DND-41 (cell line): ENCODE results near the gene HGS.

Experiments
- ATAC-seq: fragments of 200-7000 bp; cut with Tn5 transposase; 3 replicates; pipeline ENCODE4 v1.9.1; 2021; ENCODE audit warnings: low read depth; ENCODE audit not compliant: insufficient read depth
- DNase-seq: peaks from one replicate; pipeline ENCODE4 v3.0.0-alpha.2; 2020
- H2AFZ ChIP-seq: 2 replicates; pipeline ENCODE4 v1.6.0; 2012; ENCODE audit warnings: low read depth, low read length
- H3K27ac ChIP-seq: 2 replicates; pipeline ENCODE4 v1.5.1; 2012; ENCODE audit warnings: low read length, inconsistent platforms
- H3K27me3 ChIP-seq: fragments of 200-600 bp; sonication (generic); 2 replicates; pipeline ENCODE4 v1.6.0; 2012; ENCODE audit warnings: low read length, mild to moderate bottlenecking, inconsistent platforms; ENCODE audit not compliant: insufficient read depth, poor library complexity
- H3K36me3 ChIP-seq: 2 replicates; pipeline ENCODE4 v1.5.1; 2012; ENCODE audit warnings: low read length, inconsistent platforms; ENCODE audit not compliant: insufficient read depth
- H3K4me1 ChIP-seq: 2 replicates; pipeline ENCODE4 v1.5.1; 2012; ENCODE audit warnings: mild to moderate bottlenecking, low read length; ENCODE audit not compliant: insufficient read depth
- H3K4me2 ChIP-seq: 2 replicates; pipeline ENCODE4 v1.6.0; 2012; ENCODE audit warnings: mild to moderate bottlenecking, moderate library complexity, low read length, inconsistent platforms; ENCODE audit not compliant: insufficient read depth
- H3K4me3 ChIP-seq, 2 experiments: fragments of 200-600 bp in 1 of 2; shearing (Covaris generic) in 1 of 2; 2 replicates each; pipeline ENCODE4 v1.5.1; 2012 to 2016; ENCODE audit warnings: inconsistent platforms in 2 of 2, low read length in 2 of 2, mild to moderate bottlenecking in 2 of 2, low read depth in 1 of 2, moderate library complexity in 1 of 2
- H3K79me2 ChIP-seq: 2 replicates; pipeline ENCODE4 v1.6.0; 2012; ENCODE audit warnings: low read length, inconsistent platforms; ENCODE audit not compliant: insufficient read depth
- H3K9ac ChIP-seq: 2 replicates; pipeline ENCODE4 v1.6.0; 2012; ENCODE audit warnings: low read depth, mild to moderate bottlenecking, inconsistent platforms, low read length, moderate library complexity
- H3K9me3 ChIP-seq: 2 replicates; pipeline ENCODE4 v1.5.1; 2012; ENCODE audit warnings: low read length, moderate library complexity, mild to moderate bottlenecking, inconsistent platforms; ENCODE audit not compliant: insufficient read depth, severe bottlenecking
- H4K20me1 ChIP-seq: 2 replicates; pipeline ENCODE4 v1.6.0; 2012; ENCODE audit warnings: low read length; ENCODE audit not compliant: insufficient read depth
- EZH2 ChIP-seq: IDR thresholded peaks from 3 replicates; pipeline ENCODE4 v1.6.1; 2012; ENCODE audit warnings: borderline replicate concordance, low read depth, mild to moderate bottlenecking, moderate library complexity, low read length, inconsistent platforms; ENCODE audit not compliant: severe bottlenecking
- TF ChIP-seq, protein P1 (sequence below): IDR thresholded peaks from 2 replicates; pipeline ENCODE4 v1.5.1; 2012; ENCODE audit warnings: borderline replicate concordance, low read length, moderate library complexity, mild to moderate bottlenecking; ENCODE audit not compliant: poor library complexity, severe bottlenecking; ENCODE audit errors: extremely low read depth

Gene HGS

DNA sequence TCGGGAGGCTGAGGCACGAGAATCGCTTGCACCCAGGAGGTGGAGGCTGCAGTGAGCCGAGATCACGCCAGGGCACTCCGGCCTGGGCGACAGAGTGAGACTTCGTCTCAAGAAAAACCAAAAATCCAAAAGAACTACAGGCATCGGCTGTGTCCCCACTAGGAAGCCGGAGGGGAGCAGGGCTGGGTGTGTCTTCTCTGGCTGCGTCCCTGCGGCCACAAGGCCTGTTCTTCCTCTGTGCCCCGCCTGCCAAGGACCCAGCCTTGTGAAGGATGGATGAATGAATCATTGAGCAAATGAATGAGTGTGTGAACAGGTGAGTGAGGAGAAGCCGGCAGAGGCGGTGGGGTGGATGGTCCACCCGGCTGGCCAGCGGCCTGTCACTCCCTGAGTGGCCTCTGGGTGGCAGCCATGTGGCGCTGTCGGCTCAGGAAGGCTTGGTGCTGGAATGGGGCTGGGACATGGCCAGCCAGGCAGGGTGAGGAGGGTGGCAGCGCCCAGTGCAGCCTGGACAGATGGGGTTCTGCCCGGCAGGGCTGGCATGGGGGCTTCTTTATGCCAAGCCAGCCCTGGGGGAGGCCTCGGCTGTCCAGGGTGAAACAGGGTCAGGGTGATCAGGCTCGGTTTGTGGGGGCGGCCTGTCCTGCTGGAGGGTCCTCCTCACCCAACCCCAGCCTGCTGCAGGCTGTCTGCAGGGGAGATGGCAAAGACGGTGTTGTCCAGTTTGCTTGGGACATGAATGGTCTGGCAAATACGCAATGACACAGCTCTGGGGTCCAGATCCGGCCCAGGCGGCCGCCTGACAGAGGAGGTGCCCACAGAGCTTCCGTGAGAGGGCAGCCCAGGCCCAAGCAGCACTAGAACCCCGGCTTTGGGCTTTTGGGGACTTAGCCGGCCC, 49.9 kb downstream of the HGS start:
- Histone ChIP-seq H2AFZ (no peak overlapping the region), H3K9ac (no peak overlapping the region), H3K27ac (no peak overlapping the region), H3K79me2 (no peaks in the 10 kb centered on the region), H3K4me2 (no peak overlapping the region), H3K4me3 (no peak overlapping the region), H3K36me3 (no peaks in the 10 kb centered on the region), H4K20me1 (no peaks in the 10 kb centered on the region), H3K27me3 (peaks cover 14% of the 10 kb centered on the region), H3K9me3 (no peaks in the 10 kb centered on the region), H3K4me1 (peaks cover 3% of the 10 kb centered on the region; the same call in 1 of the 2 replicates)
- DNase-seq: peak; percentile 64
- TF ChIP-seq EZH2: no peak
- TF ChIP-seq, protein P1, sequence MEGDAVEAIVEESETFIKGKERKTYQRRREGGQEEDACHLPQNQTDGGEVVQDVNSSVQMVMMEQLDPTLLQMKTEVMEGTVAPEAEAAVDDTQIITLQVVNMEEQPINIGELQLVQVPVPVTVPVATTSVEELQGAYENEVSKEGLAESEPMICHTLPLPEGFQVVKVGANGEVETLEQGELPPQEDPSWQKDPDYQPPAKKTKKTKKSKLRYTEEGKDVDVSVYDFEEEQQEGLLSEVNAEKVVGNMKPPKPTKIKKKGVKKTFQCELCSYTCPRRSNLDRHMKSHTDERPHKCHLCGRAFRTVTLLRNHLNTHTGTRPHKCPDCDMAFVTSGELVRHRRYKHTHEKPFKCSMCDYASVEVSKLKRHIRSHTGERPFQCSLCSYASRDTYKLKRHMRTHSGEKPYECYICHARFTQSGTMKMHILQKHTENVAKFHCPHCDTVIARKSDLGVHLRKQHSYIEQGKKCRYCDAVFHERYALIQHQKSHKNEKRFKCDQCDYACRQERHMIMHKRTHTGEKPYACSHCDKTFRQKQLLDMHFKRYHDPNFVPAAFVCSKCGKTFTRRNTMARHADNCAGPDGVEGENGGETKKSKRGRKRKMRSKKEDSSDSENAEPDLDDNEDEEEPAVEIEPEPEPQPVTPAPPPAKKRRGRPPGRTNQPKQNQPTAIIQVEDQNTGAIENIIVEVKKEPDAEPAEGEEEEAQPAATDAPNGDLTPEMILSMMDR: peak; percentile 92
- peak; percentile 87 for ATAC-seq

- Histone ChIP-seq H3K4me3 (no peak overlapping the region), H3K4me1 (peaks cover 3% of the 10 kb centered on the region; the same call in 1 of the 2 replicates), H3K79me2 (no peaks in the 10 kb centered on the region), H2AFZ (no peak overlapping the region), H3K27ac (no peak overlapping the region), H3K9me3 (no peaks in the 10 kb centered on the region), H4K20me1 (no peaks in the 10 kb centered on the region), H3K36me3 (no peaks in the 10 kb centered on the region), H3K9ac (no peak overlapping the region), H3K4me2 (no peak overlapping the region), H3K27me3 (peaks cover 14% of the 10 kb centered on the region)
- ATAC-seq: no peak
- DNase-seq: no peak
- TF ChIP-seq, protein P1: no peak
- TF ChIP-seq EZH2: no peak
These were observed 50.8 kb downstream of the HGS start for GRCh38 chr17:81734405-81735263.

- peaks cover 3% of the 10 kb centered on the region; the same call in 1 of the 2 replicates for H3K4me1 ChIP-seq
- ATAC-seq (peak; percentile 13; the same call in 1 of the 3 replicates), DNase-seq (no peak)
- no peaks in the 10 kb centered on the region for H4K20me1 ChIP-seq
- peak overlapping the region; percentile 13; the same call in 1 of the 2 replicates for H2AFZ ChIP-seq
- TF ChIP-seq, protein P1: no peak
- no peak for TF ChIP-seq EZH2
- no peaks in the 10 kb centered on the region for H3K36me3 ChIP-seq
- peak overlapping the region; percentile 4; the same call in 1 of the 2 replicates for H3K4me2 ChIP-seq
- H3K27ac ChIP-seq: no peak overlapping the region
- H3K4me3 ChIP-seq: no peak overlapping the region
- no peaks in the 10 kb centered on the region for H3K9me3 ChIP-seq
- H3K79me2 ChIP-seq: no peaks in the 10 kb centered on the region
- no peak overlapping the region for H3K9ac ChIP-seq
- peaks cover 14% of the 10 kb centered on the region for H3K27me3 ChIP-seq
These were observed 51.7 kb downstream of the HGS start for GRCh38 chr17:81735264-81736102.
